G401.6 (cell line): Measurements from ENCODE around the gene FAM47A.

Source experiments
- FAIRE-seq: peaks from 2 replicates; lab custom pipeline; 2012; peaks lifted over from hg19 to GRCh38; lab: Jason Lieb, UNC

The FAM47A gene

GRCh38 chrX:34132028-34132427 lies at the start of gene FAM47A:
Gene FAM47A, minus strand, starts transcription at chrX:34132314. Its CDS starts 36 bp downstream, at chrX:34132278.
- FAIRE-seq, result no peak

- no peak for FAIRE-seq
These were observed 15.2 kb upstream of the FAM47A start for GRCh38 chrX:34147345-34147744.

- FAIRE-seq, result no peak
These were observed 14.8 kb upstream of the FAM47A start for GRCh38 chrX:34146906-34147305.

DNA sequence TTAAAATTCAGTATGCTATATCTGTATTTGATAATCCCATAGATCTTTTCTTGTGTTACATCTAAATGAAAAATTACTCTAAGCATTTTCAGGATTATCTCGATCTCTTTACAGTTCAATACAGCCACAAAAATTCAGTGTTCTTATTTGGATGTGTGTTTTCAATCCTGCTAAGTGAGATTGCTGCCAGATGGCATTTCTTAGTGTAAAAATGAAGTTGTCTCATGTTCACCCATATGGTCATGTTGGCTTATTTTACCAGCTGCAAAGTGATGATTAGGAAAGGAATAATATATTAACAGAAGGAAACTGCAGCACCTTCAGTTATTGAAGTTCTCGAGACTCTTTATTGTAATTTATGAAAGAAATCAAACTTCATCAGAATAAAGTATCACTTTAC lies 12.1 kb upstream of the FAM47A start:
- no peak for FAIRE-seq

- FAIRE-seq, result no peak
These were observed 8.7 kb upstream of the FAM47A start for GRCh38 chrX:34140816-34141215.

DNA sequence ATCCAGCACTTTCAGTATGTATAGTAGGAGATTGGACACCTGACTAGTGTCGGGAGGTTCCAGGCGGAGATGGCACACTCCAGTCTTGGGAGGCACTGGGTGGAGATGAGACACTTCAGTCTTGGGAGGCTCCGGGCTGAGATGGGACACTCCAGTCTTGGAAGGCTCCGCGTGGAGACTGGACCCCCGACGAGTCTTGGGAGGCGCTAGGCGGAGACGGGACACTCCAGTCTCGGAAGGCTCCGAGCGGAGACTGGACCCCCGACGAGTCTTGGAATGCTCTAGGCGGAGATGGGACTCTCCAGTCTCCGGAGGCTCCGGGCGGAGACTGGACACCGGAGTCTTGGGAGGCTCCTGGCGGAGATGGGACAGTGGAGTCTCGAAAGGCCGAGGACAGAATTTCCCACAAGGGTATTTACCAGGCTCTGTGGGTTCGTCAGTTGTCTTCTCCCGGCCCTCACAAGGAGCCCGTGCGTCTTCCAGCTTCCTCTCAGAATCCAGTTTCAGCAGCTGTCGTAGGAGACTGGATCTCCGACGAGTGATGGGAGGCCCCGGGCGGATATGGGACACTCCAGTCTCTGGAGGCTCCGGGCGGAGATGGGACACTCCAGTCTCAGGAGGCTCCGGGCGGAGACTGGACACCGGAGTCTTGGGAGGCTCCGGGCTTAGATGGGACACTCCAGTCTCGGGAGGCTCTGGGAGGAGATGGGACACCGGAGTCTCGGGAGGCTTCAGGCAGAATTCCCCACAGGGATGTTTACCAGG lies 952 bp downstream of the FAM47A start:
- FAIRE-seq, result no peak

- FAIRE-seq, result no peak
These were observed 1.6 kb downstream of the FAM47A start for GRCh38 chrX:34130501-34130900.

DNA sequence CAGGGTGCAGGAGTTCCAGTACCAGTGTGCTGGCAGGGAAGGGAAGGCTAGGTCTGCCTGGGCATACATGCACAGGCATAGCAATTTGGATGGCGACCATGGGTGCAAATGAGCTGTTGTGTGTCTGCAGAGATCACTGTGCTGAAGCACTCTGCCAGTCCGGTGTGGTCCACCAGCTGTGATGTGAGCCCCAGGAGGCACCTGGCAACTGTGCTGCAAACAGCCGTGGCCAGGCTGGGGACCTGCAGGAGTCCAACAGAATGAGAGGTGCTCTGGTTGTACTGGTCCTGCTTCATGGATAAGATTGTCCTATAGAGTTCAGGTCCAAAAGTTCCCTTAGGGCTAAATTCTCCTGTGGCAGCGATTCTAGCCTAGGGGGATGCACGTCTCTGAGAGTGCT lies 6.1 kb downstream of the FAM47A start:
- FAIRE-seq, result no peak

GRCh38 chrX:34119122-34119521 lies 13.0 kb downstream of the FAM47A start:
- no peak for FAIRE-seq

- FAIRE-seq, result no peak
These were observed 19.7 kb downstream of the FAM47A start for GRCh38 chrX:34112459-34112858.
